Stimulated activated naive CD8-positive, alpha-beta T cell treated with anti-CD3 and anti-CD28 coated beads, Interleukin-15, Interleukin-2, amounts not matched to agents 100 ng/mL and 50 ng/mL, for 24 hours (primary cell): ENCODE results near the gene SMYD4.
"Not testable (repeated sequence)": the region's sequence is repeated elsewhere in the genome, so short reads cannot be mapped to it uniquely, and the experiment has no call there.

Experiments used
- H3K27ac Mint-ChIP-seq: one replicate; pipeline ENCODE4 v1.8.0; 2021; ENCODE audit warnings: mild to moderate bottlenecking, mixed read lengths
- H3K27me3 Mint-ChIP-seq: one replicate; pipeline ENCODE4 v1.8.0; 2021; ENCODE audit warnings: mixed read lengths
- H3K36me3 Mint-ChIP-seq: one replicate; pipeline ENCODE4 v1.8.0; 2021; ENCODE audit warnings: low read depth, mixed read lengths
- H3K4me1 Mint-ChIP-seq: one replicate; pipeline ENCODE4 v1.8.0; 2021; ENCODE audit warnings: low read depth, mixed read lengths
- H3K4me3 Mint-ChIP-seq: one replicate; pipeline ENCODE4 v1.8.0; 2021; ENCODE audit warnings: mild to moderate bottlenecking, mixed read lengths
- H3K9me3 Mint-ChIP-seq: one replicate; pipeline ENCODE4 v1.8.0; 2021; ENCODE audit warnings: mixed read lengths

Gene SMYD4

DNA sequence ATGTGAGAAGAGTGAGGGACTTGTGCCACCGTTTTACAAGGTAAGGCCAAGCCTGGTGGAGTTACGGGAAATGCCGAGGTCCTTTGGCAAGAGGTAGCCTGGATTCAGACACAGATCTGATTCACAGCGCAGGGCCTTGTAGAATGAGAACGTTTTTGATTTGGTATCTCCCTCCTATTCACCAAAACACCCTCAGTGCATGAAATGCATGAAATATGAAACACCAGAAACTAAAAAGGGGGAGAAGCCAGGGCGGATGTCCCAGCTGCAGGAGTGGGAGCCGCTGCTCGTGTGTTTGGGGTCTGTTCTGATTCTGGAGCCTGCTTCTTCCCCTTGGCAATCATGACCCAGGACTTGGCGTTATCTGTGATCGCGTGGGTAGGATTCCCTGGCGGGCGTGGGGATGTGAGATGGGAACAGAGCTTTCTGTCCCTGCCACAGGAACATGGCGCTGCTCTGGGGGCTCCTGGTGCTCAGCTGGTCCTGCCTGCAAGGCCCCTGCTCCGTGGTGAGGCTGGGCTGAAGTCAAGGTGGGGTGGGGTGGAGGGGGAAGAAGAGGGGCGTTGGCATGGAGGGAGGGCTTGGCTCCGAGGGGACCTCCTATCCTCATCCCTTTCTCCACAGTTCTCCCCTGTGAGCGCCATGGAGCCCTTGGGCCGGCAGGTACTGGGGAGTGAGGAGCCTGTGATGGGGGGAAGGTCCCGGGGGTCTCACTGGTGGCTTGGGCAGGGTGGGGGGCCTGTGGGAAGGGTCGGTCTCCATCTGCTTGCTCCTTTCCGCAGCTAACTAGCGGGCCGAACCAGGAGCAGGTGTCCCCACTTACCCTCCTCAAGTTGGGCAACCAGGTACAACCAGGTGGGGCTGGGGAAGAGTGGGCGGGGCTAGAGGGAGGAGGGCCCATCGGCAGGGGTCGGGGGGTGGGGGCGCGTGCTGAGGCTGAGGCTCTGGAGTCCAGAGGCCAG lies 84.9 kb downstream of the SMYD4 start:
- H3K4me3 Mint-ChIP-seq = no peak overlapping the region
- no peak overlapping the region for H3K27ac Mint-ChIP-seq
- no peaks in the 10 kb centered on the region for H3K36me3 Mint-ChIP-seq
- no peaks in the 10 kb centered on the region for H3K4me1 Mint-ChIP-seq
- H3K9me3 Mint-ChIP-seq = no peaks in the 10 kb centered on the region
- H3K27me3 Mint-ChIP-seq = no peaks in the 10 kb centered on the region

DNA sequence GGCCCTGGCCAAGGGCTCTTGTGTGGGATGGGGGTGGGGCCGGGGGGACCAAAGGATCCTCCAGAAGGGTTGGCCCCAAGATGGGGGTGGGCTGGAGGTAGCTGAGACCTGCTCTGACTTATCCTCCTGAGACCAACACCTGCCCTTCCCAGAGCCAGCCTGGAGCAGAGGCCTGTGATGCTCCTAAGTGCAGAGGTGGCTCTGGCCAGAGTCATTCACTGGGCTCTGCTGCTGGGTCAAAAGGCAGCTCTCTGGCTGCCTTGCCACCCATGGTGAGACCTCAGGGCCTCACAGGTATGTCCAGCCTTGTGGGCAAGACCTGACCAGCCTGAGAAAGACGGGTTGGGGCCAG lies 86.6 kb downstream of the SMYD4 start:
- Mint-ChIP-seq H3K4me1 (no peaks in the 10 kb centered on the region), H3K27me3 (no peaks in the 10 kb centered on the region), H3K4me3 (no peak overlapping the region), H3K9me3 (no peaks in the 10 kb centered on the region), H3K27ac (no peak overlapping the region), H3K36me3 (no peaks in the 10 kb centered on the region)

DNA sequence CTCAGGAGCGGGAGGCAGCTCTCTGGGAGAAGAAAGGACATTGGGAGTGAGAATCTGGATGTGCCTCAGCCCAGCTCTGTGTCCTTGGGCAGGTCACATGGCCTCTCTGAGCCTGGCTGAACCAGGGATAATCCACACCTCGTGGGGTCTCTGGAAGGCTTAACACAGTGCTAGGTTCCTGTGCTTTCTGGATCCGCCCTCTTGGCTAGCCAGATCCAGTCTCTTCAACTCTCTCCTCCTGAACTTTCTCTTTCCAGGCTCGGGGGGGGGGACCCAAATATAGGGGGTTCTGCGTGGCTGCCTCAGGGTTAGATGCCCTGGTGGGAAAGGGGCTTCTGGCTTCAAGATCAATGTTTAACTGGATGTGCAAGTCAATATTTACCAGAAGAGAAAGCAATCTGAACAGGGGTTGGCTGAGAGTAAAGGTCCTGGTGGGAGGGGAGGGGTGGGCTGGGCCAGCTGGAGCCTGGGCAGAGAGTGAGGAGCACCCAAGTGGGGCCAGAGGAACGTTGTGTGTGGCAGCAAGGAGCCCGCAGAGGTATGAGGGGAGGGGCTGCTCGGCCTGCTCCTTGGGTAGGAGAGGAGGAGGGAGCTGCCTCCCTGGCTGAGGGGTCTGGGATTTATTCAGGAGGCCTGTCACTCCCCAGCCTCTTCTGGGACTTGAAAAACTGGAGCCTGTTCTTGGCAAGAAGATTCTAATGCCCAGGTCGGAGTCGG lies 87.2 kb downstream of the SMYD4 start, which contains the start of gene SERPINF2:
Gene SERPINF2 (plus strand): TSS at position 501 of the 717 bp plus-strand sequence. CDS start 2,125 bp downstream, outside the sequence.
- Mint-ChIP-seq H3K9me3 (no peaks in the 10 kb centered on the region), H3K4me3 (no peak within 1 kb of the TSS), H3K27me3 (no peaks in the 10 kb centered on the region), H3K4me1 (no peaks in the 10 kb centered on the region), H3K36me3 (peaks cover 2% of the 10 kb centered on the region), H3K27ac (no peak within 1 kb of the TSS)

GRCh38 chr17:1741899-1742298 lies 87.8 kb downstream of the SMYD4 start:
- not testable (repeated sequence) for H3K9me3 Mint-ChIP-seq, H3K36me3 Mint-ChIP-seq, H3K4me3 Mint-ChIP-seq, H3K27me3 Mint-ChIP-seq, H3K27ac Mint-ChIP-seq, H3K4me1 Mint-ChIP-seq

DNA sequence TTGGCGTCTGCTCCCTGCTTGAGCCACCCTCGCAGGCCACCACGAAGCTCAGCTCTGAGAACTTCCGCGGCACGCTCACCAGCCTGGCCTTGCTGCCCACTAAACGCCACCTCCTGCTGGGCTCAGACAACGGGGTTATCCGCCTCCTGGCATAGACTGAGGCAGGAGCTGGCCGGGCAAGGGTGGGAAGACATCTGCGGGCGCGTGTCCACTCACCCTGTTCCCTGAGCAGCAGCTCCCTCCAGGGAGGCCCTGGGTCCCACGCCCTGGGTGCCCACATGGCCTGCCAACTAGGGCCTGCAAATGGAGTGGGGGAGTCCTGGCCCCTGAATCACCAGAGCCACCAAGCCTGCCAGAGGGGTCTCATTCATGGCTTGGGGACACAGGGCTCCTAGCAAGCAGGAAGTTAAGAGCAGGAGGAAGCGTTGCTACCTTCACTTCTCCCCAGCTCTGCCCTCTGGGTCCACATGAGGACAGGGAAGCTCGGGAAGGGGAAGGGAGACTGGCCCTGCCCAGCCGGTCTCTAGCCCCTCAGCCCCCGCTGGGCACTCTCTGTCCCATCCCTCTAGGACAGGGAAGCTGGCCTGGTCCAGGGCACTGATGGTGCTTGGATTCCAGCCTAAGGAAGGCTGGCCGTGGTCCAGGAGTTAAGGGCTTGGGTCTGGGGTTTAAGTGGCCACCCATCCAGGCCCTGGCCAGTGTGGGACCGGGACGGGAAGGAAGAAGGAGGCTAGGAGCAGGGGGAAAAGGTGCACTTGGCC lies 92.0 kb downstream of the SMYD4 start:
- no peaks in the 10 kb centered on the region for H3K9me3 Mint-ChIP-seq
- H3K4me1 Mint-ChIP-seq = peaks cover 8% of the 10 kb centered on the region
- no peak overlapping the region for H3K4me3 Mint-ChIP-seq
- H3K27ac Mint-ChIP-seq = no peak overlapping the region
- H3K36me3 Mint-ChIP-seq = peaks cover 14% of the 10 kb centered on the region
- H3K27me3 Mint-ChIP-seq = no peaks in the 10 kb centered on the region

DNA sequence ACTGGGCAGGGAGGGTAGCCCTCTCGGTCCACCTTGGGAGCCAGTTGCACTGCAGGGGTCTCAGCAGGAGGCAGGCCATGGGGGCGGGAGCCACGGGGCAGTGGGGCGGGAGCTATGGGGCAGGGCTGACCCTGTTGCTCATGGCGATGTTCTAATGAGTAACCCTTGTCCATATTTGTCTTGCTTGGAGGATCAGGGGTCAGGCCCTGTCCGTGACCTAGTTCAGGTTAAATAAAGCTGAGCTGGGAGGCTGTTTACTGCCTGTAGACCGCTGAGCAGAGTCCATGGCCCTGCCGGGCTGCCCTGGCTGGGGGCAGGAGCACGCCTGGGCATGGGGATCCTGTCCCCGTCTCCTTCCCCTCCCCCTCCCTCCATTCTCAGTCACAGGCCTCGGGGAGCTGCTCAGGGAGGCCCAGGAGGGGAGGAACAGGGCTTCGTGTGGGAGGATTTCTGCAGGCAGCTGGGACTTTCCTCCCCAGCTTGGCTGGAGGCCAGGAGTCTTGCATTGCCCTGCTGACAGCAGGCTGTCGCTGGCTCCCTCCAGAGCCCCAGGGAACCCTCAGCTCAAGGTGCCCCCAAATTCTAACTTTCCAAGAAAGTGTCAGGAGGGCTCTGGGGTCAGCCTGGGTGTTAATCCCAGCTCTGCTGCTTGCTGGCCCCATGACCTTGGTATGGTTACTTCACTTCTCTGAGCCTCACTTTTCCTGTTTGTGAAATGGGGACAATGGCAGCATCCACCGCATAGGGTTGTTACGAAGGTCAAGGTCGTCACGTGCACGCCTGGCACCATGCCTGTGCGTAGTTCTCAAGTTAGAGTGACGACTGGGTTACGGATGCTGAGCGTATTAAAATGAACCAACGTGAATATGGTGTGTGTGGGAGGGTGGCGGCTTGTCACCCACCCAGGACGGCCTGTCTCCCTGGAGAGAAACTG lies 93.1 kb downstream of the SMYD4 start:
- H3K27ac Mint-ChIP-seq = peak overlapping the region; percentile 68
- no peaks in the 10 kb centered on the region for H3K9me3 Mint-ChIP-seq
- H3K4me1 Mint-ChIP-seq = peaks cover 8% of the 10 kb centered on the region
- no peak overlapping the region for H3K4me3 Mint-ChIP-seq
- peaks cover 14% of the 10 kb centered on the region for H3K36me3 Mint-ChIP-seq
- no peaks in the 10 kb centered on the region for H3K27me3 Mint-ChIP-seq

DNA sequence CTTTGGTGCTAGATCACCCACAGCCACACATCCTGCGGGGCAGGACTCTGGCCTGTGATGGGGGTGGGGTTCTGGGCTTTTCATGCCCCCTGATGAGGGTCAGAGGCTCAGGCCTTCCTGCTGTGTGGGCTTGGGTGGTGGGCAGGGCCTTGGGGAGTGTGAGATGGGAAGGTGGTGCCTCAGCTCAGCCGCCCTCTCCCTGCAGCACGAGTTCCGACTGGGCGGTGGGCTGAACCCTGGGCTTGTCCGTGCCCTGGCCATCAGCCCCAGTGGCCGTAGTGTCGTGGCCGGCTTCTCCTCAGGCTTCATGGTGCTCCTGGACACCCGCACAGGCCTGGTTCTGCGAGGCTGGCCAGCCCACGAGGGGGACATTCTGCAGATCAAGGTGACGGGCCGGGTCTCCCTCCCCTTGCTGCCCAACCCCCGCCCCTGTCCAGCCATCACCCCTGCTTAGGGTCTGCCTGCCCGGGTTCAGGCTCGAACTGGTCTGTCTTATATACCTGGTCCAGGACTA lies 93.8 kb downstream of the SMYD4 start:
- no peak overlapping the region for H3K4me3 Mint-ChIP-seq
- H3K4me1 Mint-ChIP-seq = peaks cover 8% of the 10 kb centered on the region
- no peaks in the 10 kb centered on the region for H3K9me3 Mint-ChIP-seq
- H3K27ac Mint-ChIP-seq = no peak overlapping the region
- peaks cover 14% of the 10 kb centered on the region for H3K36me3 Mint-ChIP-seq
- no peaks in the 10 kb centered on the region for H3K27me3 Mint-ChIP-seq

DNA sequence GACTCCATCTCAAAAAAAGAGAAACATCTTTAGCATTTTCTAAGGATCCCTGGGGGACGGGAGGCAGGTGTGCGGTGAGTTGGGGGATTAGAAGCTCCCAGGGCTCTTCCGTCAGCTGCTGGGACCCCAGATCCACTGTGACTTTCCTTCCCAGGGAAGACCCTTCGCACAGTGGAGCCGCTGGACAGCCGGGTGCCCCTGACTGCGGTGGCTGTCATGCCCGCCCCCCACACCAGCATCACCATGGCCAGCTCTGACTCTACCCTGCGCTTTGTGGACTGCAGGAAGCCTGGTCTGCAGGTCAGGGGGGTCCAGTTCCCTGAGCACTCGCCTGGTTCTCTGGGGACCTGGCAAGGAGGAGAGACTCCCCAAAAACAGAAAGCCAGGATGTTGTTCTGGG lies 94.3 kb downstream of the SMYD4 start:
- no peaks in the 10 kb centered on the region for H3K9me3 Mint-ChIP-seq
- H3K27ac Mint-ChIP-seq = no peak overlapping the region
- H3K27me3 Mint-ChIP-seq = no peaks in the 10 kb centered on the region
- peaks cover 8% of the 10 kb centered on the region for H3K4me1 Mint-ChIP-seq
- no peak overlapping the region for H3K4me3 Mint-ChIP-seq
- peaks cover 14% of the 10 kb centered on the region for H3K36me3 Mint-ChIP-seq

DNA sequence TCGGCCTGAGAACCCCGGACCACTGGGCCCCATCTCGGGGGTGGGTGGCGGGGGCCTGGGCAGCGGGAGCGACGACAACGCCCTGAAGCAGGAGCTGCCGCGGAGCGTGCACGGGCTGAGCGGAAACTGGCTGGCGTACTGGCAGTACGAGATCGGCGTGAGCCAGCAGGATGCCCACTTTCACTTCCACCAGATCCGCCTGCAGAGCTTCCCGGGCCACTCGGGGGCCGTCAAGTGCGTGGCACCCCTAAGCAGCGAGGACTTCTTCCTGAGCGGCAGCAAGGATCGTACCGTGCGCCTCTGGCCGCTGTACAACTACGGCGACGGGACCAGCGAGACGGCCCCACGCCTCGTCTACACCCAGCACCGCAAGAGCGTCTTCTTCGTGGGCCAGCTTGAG lies 95.9 kb downstream of the SMYD4 start:
- Mint-ChIP-seq H3K27me3 (no peaks in the 10 kb centered on the region), H3K27ac (no peak overlapping the region), H3K4me3 (no peak overlapping the region), H3K4me1 (peaks cover 14% of the 10 kb centered on the region), H3K9me3 (no peaks in the 10 kb centered on the region), H3K36me3 (peaks cover 14% of the 10 kb centered on the region)

- Mint-ChIP-seq H3K9me3 (no peaks in the 10 kb centered on the region), H3K36me3 (peaks cover 20% of the 10 kb centered on the region), H3K27me3 (no peaks in the 10 kb centered on the region), H3K4me3 (no peak overlapping the region), H3K27ac (no peak overlapping the region), H3K4me1 (peaks cover 20% of the 10 kb centered on the region)
Measured at GRCh38 chr17:1732833-1733321, 96.8 kb downstream of the SMYD4 start.

DNA sequence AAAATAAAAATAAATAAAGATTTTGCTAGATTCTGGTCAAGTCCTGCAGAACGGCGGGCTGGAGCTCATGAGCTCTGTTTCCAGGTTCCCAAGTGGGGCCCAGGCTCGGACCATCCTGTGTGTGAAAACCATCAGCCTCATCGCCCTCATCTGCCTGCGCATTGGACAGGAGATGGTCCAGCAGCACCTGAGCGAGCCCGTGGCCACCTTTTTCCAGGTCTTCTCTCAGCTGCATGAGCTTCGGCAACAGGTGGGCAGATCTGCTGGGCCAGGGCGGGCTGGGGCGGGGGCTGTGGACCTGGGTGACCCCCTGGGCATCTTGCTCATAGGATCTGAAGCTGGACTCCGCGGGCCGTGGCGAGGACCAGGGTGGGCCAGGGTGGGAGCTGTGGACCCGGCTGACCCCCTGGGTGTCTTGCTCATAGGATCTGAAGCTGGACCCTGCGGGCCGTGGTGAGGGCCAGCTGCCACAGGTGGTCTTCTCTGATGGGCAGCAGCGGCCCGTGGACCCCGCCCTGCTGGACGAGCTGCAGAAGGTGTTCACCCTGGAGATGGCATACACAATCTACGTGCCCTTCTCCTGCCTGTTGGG lies 97.4 kb downstream of the SMYD4 start:
- H3K4me3 Mint-ChIP-seq = no peak overlapping the region
- H3K27me3 Mint-ChIP-seq = no peaks in the 10 kb centered on the region
- peaks cover 20% of the 10 kb centered on the region for H3K4me1 Mint-ChIP-seq
- H3K27ac Mint-ChIP-seq = no peak overlapping the region
- H3K36me3 Mint-ChIP-seq = peaks cover 16% of the 10 kb centered on the region
- H3K9me3 Mint-ChIP-seq = no peaks in the 10 kb centered on the region

DNA sequence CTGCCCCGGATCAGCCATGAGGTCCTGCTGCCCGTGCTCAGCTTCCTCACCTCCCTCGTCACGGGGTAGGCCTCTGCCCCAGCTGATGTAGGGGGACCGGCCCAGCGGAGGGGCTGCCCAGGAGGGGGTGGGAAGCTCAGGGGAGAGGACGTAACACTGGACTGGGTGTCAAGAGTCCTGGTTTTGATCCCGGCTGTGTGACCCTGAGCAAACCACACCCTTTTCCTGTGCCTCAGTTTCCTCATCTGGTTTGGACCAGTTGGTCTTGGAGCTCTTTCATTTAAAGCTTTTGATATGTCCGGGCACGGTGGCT lies 98.6 kb downstream of the SMYD4 start:
- peaks cover 10% of the 10 kb centered on the region for H3K36me3 Mint-ChIP-seq
- peaks cover 12% of the 10 kb centered on the region for H3K4me1 Mint-ChIP-seq
- H3K4me3 Mint-ChIP-seq = no peak overlapping the region
- H3K9me3 Mint-ChIP-seq = no peaks in the 10 kb centered on the region
- no peaks in the 10 kb centered on the region for H3K27me3 Mint-ChIP-seq
- H3K27ac Mint-ChIP-seq = no peak overlapping the region

DNA sequence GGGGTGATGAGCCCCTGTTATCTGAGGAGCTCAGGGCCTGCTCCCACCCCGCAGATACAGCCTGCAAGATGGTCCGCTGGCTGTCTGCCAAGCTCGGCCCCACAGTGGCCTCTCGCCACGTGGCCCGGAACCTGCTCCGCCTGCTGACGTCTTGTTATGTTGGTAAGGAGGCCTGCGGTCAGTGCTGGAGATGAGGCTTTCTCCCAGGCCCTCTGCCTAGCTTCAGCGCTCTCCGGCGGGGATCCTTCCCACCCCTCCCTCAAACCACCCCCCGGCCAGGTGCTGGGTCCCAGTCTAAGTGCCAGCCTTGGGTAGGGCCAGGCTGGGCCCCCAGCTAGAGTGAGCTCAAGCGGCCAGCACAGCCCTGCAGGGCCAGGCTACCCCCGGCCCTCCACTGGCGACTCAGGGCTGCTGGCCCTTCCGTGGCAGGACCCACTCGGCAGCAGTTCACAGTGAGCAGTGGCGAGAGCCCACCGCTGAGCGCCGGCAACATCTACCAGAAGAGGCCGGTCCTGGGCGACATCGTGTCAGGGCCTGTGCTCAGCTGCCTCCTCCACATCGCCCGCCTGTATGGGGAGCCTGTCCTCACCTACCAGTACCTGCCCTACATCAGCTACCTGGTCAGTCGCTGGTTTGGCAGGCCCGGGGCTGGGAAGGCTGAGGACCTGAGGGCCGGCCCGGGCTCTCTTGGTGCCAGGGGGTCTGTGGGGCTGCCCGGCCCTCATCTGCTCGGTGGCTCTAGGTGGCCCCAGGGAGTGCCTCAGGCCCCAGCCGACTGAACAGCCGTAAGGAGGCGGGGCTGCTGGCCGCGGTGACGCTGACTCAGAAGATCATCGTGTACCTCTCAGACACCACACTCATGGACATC lies 99.1 kb downstream of the SMYD4 start:
- Mint-ChIP-seq H3K27ac (no peak overlapping the region), H3K27me3 (no peaks in the 10 kb centered on the region), H3K4me1 (peaks cover 15% of the 10 kb centered on the region), H3K36me3 (peaks cover 10% of the 10 kb centered on the region), H3K9me3 (no peaks in the 10 kb centered on the region), H3K4me3 (no peak overlapping the region)
